Head of caudate nucleus (tissue), 42 donors: ENCODE data around the gene CDK14.
"Not testable (repeated sequence)": the region's sequence is repeated elsewhere in the genome, so short reads cannot be mapped to it uniquely, and the experiment has no call there.

Source experiments
- DNase-seq, 42 donors: peaks; one replicate each; pipeline versions ENCODE4 v3.0.0 to v3.0.0-alpha.2; 2020 to 2021; ENCODE audit warnings: mixed read lengths in 7 of 42
- intact Hi-C: fragments of 100-400 bp; cut with DNase I; formaldehyde crosslinking; loops from one replicate; pipeline ENCODE4 v1.15.0; 2022

The CDK14 gene

DNA sequence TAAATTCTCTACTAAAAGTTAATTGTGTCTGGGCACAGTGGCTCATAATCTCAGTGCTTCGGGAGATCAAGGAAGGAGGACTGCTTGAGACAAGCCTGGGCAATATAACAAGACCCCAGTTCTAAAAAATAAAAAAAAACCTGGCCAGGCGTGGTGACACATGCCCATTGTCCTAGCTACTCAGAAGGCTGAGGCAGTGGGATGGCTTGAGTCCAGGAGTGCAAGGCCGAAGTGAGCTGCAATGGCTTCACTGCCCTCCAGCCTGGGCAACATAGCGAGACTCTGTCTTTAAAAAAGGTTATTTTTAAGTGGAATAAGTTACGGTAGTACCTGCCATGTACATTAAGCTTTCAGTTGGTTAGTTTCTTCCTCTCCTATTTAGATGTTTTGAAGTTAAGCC lies 28.9 kb downstream of the CDK14 start:
- peak in 1 of 42 donors; percentile 39 for DNase-seq
- intact Hi-C loops = no loop called here

DNA sequence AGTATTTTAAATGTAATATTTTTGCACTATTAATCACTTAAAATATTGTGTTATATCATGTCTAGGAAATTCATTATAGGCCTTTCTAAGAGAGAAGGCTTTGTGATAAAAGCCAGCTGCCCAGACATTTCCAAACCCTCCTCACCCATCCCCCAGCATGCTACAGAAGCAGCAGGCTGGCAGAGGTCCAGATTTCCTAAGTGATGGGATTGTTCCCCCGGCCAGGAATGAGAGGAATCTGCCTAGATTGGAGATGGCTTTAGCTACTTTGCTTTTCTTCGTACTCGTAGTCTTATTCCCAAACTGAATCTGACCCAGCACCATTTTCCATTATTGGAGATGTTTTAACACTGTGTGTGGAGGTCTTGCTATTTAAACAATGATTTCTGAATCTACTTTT lies 29.4 kb downstream of the CDK14 start:
- peak in 21 of 42 donors; percentile 13 to 58 (median 32) for DNase-seq
- intact Hi-C loops = no loop called here

DNA sequence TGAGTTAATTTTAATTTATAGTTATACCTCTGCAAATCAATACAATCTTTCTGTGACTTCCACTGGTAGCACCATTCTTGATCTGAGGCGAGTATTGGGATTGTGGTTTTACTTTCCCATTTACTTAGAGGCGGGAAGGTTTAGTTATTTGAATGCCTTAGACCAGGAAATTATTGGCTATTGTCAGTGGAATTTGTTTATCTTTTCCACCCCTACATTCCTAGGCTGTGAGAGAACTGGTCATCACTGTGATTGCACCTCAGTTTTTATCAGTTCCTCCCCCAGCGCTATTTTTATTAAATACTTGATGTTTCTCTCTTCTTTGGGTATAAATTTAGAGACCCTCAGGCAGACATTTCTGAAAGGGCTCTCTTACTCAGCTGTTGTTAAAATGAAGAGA lies 29.9 kb downstream of the CDK14 start:
- intact Hi-C loops = no loop called here
- no peak for DNase-seq

DNA sequence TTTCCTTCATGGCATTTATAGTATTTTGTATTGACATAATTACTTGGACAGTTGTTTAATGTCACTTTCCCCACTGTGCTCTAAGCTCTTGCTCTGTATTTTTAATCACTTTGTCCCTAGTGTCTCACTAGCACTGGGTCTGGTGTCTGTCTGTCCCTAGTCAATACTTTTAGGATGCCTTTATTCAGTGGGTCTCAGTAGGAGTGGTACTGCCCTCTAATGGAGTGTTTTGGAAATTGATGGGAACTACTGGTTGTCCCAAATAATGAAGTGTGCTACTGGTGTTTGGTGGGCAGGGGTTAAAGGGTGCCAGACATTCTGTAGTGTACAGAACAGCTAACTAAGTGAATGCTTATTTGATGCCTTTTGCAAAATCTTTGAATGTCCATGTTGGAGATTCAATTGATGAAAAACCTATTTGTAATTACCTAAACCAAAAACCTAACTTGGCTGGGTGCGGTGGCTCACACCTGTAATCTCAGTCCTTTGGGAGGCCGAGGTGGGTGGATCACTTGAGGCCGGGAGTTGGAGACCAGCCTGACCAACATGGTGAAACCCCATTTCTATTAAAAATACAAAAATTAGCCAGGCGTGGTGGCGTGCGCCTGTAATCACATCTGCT lies 33.3 kb downstream of the CDK14 start:
- intact Hi-C loops = no loop called here
- DNase-seq = peak in 9 of 42 donors; percentile 7 to 57 (median 22)

DNA sequence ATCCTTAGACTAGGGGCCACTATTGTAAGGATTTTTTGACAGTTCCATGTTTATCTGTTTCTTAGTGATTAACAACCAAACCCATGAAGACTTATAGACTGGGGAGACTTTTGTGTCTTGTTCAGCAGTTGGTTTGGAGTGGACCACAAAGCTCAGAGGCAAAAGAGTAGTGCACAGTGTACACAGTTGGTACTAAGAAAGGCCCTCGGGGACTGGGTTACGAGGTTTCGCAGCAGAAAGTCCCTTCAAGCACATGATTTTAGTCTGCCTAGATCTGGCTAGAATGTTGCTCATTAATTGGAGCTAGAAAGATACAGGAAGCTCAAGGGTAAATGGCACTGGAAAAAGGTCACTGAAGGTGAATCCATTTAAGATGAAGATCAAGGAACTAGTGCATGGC lies 35.4 kb downstream of the CDK14 start:
- intact Hi-C loops = no loop called here

DNA sequence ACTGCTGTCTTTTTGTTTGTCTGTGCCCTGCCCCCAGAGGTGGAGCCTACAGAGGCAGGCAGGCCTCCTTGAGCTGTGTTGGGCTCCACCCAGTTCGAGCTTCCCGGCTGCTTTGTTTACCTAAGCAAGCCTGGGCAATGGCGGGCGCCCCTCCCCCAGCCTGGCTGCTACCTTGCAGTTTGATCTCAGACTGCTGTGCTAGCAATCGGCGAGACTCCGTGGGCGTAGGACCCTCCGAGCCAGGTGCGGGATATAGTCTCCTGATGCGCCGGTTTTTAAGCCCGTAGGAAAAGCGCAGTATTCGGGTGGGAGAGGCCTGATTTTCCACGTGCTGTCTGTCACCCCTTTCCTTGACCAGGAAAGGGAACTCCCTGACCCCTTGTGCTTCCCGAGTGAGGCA lies 43.6 kb downstream of the CDK14 start:
- DNase-seq, intact Hi-C loops: not testable (repeated sequence)

More for the DNA sequence above, 35.4 kb downstream of the CDK14 start:
- no peak for DNase-seq

DNA sequence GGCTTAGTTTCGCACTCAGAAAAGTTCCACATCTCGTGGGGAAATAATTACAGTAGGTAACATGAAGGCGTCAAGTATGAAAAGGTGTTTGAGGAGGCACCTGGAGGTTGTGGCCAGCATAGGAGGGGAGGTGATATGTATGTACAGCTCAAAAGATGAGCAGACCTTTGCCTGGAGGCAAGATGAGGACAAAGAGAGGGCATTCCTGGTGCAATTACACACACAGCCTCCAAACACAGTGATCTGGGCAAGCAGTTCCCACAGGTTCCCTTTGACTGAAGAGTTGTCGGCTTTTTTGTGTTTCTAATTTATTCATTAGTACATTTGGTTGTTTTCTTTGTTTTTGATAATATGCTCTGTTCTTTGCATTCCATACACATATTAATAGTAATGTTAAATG lies 46.9 kb downstream of the CDK14 start:
- DNase-seq = no peak
- intact Hi-C loops = no loop called here

DNA sequence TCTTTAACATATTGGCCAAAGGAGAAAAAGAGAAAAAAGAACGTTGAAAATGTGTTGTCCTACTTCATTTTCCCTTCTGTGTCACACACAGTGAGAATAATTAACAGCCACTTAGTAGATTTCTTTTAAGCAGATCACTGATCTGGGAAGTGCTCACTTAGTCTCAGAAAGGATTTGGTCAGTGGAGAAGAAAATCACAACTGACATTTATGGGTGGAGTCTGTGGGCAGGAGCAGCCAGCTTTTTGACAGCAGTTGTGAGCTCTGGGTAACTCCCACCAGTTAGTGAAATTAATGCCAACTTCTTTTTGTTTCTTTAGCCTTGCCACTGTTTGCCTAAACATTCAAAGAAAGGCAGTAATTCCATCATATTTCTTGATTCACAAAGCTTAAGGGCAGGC lies 49.7 kb downstream of the CDK14 start:
- no peak for DNase-seq
- intact Hi-C loops = no loop called here

DNA sequence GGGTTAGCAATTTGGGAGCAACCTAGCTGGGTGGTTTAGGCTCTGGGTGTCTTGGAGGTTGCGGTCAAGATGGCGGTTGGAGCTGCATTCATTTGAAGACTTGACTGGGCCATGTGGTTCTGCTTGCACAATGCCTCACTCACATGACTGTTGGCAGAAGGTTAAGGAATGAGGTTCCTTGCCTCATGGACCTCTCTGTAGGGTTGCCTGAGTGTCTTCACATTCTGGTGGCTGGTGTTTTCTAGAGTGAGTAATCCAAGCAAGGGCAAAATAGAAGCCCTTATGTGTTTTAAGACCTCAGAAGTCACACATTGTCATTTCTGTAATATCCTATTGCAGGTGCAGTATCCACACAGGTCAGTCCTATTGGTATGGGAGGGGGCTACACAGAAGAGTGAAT lies 52.0 kb downstream of the CDK14 start:
- intact Hi-C loops = no loop called here
- DNase-seq = no peak

DNA sequence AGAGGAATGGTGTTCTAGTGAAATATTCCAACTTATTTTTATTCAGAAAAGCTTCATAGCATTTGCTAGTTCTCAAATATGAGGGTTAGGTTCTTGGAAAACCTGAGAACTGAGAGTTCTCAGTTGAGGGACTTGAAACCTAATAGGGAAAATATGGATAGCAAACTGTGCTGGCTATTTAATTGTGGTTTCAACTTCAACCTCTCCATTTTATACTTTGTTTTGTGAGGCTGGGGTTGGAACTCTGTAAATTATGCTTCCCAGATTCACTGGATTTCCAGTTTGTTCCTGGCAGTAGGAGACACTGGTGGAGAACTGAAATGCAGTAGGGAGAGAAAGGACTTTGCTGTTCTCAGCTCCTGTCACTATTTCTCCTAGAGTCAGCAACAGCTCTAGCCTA lies 52.7 kb downstream of the CDK14 start:
- intact Hi-C loops = no loop called here
- DNase-seq = no peak

DNA sequence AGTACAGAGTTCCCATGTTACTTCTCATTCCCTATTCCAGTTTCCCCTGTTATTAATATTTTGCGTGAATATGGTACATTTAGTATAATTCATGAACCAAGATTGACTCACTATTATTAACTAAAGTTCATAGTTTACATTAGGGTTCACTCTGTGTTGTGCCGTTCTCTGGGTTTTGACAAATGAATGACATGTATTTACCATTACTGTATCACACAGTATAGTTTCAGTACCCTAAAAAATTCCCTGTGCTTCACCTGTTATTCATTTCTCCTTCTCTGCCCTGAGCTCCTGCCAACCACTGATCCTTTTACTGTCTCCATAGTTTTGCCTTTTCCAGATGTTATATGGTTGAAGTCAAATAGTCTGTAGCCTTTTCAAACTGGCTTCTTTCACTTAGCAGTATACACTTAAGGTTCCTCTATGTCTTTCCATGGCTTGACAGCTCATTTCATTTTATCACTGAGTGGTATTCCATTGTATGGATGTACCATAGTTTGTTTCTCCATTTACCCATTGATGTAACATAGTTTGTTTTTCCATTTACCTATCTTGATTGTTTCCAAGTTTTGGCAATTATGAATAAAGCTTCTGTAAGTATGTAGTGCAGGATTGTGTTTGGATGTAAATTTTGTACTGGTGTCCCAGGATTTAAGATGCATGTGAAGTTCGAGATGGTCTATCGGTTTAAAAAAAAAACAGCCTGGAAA lies 58.8 kb downstream of the CDK14 start:
- no peak for DNase-seq
- intact Hi-C loops = no loop called here

DNA sequence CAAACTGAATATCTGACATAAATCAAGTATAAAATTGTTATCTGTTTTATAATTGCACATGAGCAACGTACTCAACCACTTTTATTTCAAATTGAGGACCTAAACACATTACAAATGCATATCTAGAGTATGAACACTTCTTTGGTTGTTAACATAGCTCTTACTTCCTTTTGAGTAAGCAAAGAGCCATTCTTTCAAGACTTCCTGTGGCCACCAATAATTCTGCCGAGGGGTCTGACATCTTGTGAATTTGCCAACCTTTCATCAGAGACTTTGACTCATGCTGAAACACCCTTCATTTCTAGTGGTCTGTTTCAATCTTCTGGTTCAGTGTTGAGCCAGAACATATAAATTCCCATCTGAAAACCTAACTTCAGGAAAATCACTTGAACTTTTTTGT lies 59.4 kb downstream of the CDK14 start:
- no peak for DNase-seq

DNA sequence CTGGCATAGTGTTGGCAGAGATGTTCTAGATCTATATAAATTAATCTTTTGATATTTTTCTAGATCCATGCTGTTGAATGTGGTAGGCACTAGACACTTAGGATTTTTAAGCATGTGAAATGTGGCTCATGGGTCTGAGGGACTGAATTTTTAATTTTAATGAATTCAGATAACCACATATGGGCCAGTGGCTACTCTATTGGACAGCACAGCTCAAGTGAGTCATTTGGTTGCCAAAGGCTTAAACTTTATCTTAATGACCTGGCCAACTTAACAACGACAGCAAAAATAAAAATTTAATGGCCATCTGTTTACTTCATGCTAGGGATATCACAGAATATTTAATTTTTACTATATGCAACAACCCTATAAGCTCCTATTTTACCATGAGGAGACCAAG lies 61.4 kb downstream of the CDK14 start:
- DNase-seq = no peak
- intact Hi-C loops = no loop called here

More for the DNA sequence above, 59.4 kb downstream of the CDK14 start:
- intact Hi-C loops = no loop called here

DNA sequence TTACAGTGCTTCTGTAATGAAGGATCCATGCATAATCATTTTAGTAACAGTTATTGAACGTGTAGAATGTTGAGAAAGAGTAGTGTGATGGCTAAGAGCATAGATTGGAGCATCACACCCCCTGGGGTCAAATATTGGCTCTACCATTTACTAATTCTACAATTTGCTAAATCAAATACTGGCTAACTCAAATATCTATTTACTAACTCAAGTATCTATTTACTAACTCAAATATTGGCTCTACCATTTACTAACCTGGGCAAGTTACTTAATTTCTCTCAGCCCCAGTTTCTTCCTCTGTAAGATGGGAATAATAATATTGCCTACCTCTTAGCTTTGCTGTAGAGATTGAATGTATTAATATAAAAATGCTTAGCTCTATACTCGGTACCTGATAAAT lies 64.0 kb downstream of the CDK14 start:
- DNase-seq = no peak
- intact Hi-C loops = no loop called here

DNA sequence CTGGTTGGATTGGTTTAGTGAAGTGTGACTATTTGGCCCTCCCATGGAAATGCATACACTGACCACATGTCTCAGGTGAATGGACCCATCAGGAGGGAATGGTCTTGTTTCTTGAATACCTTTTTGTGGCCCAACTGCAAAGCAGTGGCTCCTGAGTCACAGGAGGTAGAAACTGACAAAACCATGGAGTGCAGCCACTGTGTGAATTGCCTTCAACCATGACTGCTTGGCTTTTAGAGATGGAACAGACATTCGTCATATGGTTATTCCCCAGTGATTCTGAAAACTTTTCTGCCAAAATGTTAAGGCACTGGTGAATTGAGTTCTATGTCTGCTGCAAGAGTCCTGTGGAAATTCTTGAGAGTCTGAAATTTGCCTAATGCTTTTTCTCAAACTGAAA lies 64.7 kb downstream of the CDK14 start:
- intact Hi-C loops = no loop called here

DNA sequence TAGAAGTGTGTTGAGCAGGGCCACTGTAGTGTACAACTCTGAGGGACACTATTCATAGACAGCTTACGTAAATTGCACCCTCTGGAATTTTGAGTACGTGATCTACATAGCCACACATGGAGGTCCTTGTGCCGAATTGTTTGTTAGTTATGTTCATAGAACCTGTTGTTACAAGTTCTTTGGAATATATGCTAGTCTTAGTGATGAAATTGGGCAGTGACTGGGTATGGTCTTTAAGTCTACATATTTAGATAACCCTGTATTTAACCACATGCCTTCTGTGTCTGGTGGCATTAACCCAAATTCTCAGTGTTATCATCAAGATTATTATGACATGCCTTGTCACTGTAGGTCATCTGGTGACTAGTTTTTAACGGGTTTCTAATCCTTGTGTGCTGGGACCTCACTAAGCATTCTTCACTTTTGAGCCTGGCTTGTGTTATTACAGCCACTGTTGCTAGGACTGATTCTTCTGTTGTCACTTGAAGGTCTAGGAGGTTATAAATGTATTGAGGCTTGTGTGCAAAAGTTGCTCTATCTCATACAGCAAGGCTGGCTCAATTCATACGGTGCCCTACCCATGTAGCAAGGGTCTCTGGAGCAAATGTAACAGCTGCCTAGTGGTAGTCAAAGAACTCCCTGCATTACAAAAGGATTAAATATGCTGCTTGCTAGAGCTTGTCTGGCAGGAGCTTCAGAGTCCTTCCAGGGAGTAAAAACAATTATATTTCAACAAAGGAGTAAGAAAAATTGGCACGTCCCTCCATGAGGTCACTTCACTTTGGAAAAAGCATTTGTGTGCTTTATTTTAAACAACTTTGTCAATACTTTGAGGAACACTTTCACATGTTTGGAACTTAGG lies 65.4 kb downstream of the CDK14 start:
- DNase-seq = no peak
- intact Hi-C loops = no loop called here

More for the DNA sequence above, 64.7 kb downstream of the CDK14 start:
- no peak for DNase-seq

DNA sequence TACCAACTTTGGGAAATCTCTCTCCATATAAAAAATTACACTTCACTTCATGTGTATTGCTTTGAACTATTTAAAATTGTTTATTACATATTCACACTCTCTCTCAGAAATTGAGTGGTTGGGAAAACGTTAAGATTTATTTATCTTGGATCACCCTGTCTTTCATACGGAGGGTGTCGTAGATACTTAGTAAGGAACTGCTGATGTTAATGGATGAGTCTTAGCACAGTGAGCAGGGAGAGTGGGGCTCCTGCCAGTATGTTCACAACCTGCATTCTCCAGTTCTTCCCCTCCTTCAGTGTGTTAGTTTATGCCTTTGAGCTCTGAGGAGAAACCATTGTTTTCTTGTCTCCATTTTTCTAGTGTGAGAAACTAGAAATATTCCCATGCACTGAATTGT lies 67.1 kb downstream of the CDK14 start:
- DNase-seq = no peak
- intact Hi-C loops = no loop called here

DNA sequence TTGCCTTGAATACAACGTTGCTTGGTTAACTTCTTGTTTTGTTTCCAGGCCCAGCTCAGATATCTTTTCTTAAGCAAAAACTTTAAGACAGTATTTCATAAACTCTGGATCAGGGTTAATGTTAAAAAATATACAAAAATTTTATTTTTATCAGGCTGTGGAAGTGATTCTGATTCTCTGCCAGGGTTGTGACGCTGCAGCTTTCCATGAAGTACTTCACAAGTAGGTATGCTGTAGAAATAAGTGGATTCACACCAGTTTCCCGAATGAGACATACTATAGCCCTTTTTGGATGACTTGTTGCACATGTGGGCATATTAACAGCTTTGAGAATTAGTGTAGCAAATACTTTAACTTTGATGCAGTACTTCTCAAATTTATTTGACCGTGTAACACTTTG lies 70.1 kb downstream of the CDK14 start:
- DNase-seq = no peak
- intact Hi-C loops = no loop called here

DNA sequence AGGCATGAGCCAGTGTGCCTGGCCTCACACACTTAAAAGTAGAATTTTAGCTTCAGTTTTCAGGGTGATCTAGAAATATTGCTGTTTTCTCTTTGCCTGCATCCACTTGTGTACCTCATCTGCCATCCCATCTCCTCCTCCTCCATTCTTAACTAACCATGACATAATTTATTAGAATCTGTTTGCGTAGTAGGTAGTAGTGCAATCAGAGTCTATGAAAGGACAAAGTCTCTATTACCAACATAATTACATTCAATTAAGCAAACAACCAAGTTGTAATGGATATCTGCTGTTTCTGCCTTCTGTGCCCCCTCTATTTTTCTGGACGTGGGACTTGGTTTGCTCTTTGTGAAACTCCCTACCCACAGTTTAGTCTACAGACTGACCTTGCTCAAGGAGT lies 72.9 kb downstream of the CDK14 start:
- no peak for DNase-seq
- intact Hi-C loops = no loop called here

DNA sequence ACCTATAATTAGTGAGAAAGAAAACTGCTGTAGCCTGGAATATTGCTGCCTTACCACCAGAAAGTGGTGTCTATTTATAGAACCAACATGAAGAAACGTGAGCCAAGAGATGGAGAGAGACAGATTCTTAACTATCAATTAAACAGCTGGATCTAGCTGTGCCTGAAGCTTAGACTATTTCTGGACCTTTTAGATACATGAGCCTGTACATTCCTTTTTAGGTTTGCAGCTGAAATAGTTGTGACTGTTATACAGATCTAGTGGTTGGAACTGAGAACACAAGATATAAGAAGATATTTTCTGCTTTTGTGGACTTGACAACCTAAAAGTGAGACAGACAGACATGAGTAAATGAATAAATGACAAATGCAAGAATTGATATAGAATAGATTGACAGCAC lies 73.4 kb downstream of the CDK14 start:
- no peak for DNase-seq
- intact Hi-C loops = no loop called here
